T47D (cell line): ENCODE data around the gene TMEM259.

Experiments
- DNase-seq, 2 experiments: peaks; one replicate each; pipeline versions ENCODE4 v3.0.0 to v3.0.0-alpha.2; 2011 to 2012; ENCODE audit warnings: low read depth in 1 of 2, low spot score in 1 of 2
- JUND ChIP-seq: IDR thresholded peaks from 2 replicates; pipeline ENCODE4 v1.6.1; 2012; ENCODE audit warnings: low read depth
- in situ Hi-C: cut with HindIII; loops from 2 replicates; pipeline ENCODE4 v1.10.0; 2016; ENCODE audit warnings: low sequenced_read_pairs, low pct_unique_long_range_greater_than_20kb

TMEM259 gene

GRCh38 chr19:970695-971094, 50.2 kb downstream of the TMEM259 start:
- DNase-seq: no peak
- in situ Hi-C loops: no loop called here

DNA sequence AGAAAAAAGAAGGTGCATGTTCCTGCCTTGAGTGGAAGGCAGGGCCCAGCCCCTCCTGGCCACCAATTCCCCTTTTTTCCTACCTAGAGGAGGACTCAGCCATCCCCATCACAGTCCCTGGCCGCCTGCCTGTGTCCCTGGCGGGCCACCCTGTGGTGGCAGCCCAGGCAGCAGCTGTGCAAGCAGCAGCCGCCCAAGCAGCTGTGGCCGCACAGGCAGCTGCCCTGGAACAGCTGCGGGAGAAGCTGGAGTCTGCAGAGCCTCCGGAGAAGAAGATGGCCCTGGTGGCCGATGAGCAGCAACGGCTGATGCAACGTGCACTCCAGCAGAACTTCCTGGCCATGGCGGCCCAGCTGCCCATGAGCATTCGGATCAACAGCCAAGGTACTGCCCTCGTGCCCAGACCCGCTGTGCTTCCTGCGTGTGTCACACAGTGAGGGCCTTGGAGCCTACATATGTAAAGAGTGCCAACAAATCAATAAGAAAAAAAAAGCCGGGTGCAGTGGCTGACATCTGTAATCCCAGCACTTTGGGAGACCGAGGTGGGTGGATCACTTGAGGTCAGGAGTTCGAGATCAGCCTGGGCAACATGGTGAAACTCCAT, 54.3 kb downstream of the TMEM259 start:
- in situ Hi-C loops: no loop called here
- TF ChIP-seq JUND: no peak
- no peak for DNase-seq

More at GRCh38 chr19:970695-971094, 50.2 kb downstream of the TMEM259 start:
- no peak for TF ChIP-seq JUND

DNA sequence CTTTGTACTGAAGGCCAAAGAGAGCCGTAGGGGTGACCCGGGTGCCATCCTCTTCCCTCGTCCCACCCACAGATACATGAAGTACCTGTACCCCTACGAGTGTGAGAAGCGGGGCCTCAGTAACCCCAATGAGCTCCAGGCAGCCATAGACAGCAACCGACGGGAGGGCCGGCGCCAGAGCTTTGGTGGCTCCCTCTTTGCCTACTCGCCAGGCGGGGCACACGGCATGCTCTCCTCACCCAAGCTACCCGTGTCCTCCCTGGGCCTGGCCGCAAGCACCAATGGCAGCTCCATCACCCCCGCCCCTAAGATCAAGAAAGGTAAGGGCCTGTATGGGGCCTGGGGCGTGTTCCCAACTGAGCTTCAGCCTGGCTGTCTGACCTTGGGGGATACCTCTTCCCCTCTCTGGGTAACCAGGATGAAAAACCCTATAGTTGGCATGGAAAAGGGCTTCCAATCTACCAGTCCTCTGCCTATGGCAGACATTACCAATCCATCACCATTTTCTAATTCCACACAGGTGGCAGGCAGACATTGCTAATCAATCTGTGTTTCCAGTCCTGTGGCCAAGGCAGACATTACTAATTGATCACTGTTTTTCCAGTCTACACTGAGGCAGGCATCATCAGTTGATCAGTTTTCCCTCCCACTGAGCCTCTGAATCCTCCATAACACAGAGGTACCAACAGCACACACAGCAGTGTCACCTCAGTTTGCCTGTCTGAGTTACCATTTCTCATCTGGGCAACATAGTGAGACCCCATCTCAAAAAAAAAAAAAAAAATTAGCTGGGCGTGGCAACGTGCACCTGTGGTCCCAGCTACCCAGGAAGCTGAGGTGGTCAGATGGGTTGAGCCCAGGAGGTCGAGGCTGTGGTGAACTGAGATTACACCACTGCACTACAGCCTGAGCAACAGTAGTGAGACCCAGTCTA, 55.9 kb downstream of the TMEM259 start:
- no peak for TF ChIP-seq JUND
- DNase-seq: peak in 1 of 2 experiments; percentile 71
- in situ Hi-C loops: no loop called here

DNA sequence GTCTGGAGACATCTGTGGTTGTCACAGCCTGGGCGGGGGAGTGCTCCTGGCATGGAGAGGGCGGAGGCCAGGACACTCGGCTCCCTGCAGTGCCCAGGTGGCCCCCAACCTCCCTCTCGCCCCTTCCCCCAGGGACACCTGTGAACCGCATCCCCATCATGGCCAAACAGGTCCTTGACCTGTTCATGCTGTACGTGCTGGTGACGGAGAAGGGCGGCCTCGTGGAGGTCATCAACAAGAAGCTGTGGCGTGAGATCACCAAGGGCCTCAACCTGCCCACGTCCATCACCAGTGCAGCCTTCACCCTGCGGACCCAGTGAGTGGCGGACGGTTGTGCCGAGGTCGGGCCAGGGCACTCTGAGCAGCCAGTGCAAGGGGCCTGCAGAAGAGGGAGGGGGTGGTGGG, 56.8 kb downstream of the TMEM259 start:
- no peak for TF ChIP-seq JUND
- no peak for DNase-seq
- in situ Hi-C loops: no loop called here

GRCh38 chr19:963486-963951, 57.4 kb downstream of the TMEM259 start:
- in situ Hi-C loops: no loop called here

DNA sequence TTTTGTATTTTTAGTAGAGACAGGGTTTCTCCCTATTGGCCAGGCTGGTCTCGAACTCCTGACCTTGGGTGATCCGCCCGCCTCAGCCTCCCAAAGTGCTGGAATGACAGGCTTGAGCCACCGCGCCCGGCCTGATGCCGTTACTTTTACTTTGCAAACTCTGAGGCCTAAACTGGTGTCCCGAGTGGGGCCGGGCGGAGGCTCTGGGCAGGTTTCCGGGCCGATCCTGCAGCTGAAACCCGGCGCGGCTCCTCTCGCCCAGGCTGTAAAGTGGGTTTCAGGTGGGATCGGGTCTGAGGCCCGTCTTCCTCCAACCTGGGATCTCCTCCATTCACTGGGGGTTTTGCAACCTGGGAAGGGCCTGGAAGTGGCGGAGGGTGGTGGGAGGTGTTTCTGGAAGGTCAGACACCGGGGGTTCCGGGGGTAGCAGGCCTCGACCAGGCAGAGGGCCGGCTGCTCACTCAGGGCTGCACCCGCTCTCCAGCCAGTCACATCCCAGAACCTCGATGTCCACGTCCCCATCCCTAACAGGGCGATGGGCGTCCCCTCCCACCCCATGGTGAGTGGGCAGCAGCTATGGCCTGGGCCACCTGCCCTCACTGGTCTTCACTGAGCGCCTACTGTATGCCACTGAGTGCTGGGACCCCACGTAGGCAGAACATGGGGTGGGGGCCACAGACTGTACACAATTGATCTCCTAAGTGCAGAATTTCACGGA, 58.1 kb downstream of the TMEM259 start:
- in situ Hi-C loops: no loop called here
- no peak for DNase-seq
- TF ChIP-seq JUND: no peak

More at GRCh38 chr19:963486-963951, 57.4 kb downstream of the TMEM259 start:
- no peak for TF ChIP-seq JUND
- no peak for DNase-seq

DNA sequence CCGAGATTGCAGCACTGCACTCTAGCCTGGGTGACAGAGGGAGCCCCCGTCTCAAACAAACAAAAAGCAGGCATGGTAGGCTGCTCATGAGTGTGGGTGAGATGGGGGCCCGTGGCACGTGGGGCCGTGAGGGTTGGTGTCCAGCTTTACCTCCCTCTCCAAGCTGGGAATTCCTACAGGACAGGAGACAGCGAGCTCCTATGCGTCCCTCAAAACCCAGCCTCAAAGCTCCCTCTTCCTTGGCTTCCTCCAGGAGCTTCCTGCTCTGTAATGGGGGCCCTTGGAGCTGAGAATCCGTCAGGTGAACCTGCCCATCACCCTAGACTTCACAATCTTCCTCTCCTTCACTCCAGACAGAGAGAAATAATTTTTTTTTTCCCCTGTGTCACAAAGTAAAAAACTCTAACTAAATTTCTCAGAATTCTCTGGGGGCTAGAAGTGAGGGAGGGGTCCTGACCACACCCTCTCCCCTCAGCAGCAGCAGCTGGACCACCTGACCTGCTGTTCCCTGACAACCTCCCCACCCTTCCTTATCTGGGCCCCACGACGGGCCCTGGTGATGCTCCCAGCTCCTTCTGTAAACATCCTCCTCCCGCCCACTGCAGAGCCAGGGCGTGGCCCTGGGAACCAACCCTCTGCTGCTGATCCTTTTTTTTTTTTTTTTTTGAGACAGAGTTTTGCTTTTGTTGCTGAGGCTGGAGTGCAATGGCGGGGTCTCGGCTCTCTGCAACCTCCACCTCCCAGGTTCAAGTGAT, 58.9 kb downstream of the TMEM259 start:
- in situ Hi-C loops: no loop called here
- DNase-seq: no peak
- no peak for TF ChIP-seq JUND

GRCh38 chr19:960601-960938, 60.4 kb downstream of the TMEM259 start:
- no peak for DNase-seq
- in situ Hi-C loops: no loop called here

DNA sequence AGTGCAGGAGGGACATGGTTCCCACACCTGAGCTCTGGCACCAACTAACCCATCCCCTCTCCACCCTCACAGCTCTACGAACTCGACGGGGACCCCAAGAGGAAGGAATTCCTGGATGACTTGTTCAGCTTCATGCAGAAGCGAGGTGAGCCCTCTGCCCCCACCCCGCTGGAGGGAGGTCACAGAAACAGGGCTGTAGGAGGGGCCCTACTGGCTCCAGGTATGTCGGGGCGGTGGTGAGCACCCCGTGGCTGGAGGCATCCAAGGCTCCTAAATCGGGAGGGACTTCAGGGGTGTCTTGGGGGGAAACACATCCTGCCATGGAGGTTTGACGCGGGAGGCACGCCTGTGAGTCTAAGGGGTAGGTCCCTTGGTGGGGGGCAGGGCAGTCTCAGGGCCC, 60.9 kb downstream of the TMEM259 start:
- no peak for TF ChIP-seq JUND
- peak in 1 of 2 experiments; percentile 22 for DNase-seq

More at GRCh38 chr19:960601-960938, 60.4 kb downstream of the TMEM259 start:
- no peak for TF ChIP-seq JUND

More for the DNA sequence above, 60.9 kb downstream of the TMEM259 start:
- in situ Hi-C loops: no loop called here
